B cell (primary cell): ENCODE data around the gene OR14A16.

Experiments
- CTCF ChIP-seq: fragments of 200-600 bp; IDR thresholded peaks from one replicate; pipeline ENCODE4 v1.8.0; 2022; ENCODE audit warnings: antibody characterized with exemption, mild to moderate bottlenecking
- EZH2 ChIP-seq: IDR thresholded peaks from 2 replicates; pipeline ENCODE4 v1.6.1; 2012; ENCODE audit warnings: borderline replicate concordance, low read depth, mild to moderate bottlenecking, moderate library complexity, low read length; ENCODE audit not compliant: insufficient read depth, poor library complexity, severe bottlenecking

DNA sequence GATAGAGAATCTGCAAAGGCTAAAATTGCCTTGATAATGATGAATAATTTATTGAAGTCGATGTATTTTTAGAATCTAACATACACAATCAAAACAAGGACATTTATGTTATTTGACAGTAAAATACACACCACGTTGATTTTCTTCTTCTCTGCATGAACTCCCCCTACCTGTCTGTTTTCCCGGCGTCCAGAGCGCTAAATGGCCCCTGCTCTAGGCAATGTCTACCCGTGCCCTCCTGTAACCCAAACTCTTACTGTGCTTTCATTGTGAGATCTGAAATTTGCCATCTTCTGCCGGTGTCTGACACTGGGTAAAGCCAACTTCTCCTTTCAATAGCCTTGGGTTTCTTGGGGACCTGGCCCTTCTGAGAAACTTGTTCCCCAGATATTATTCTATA is 24.4 kb upstream of the OR14A16 start:
- no peak for TF ChIP-seq CTCF
- TF ChIP-seq EZH2 = no peak
